Measurements from ENCODE around the gene NPR3.

DNA sequence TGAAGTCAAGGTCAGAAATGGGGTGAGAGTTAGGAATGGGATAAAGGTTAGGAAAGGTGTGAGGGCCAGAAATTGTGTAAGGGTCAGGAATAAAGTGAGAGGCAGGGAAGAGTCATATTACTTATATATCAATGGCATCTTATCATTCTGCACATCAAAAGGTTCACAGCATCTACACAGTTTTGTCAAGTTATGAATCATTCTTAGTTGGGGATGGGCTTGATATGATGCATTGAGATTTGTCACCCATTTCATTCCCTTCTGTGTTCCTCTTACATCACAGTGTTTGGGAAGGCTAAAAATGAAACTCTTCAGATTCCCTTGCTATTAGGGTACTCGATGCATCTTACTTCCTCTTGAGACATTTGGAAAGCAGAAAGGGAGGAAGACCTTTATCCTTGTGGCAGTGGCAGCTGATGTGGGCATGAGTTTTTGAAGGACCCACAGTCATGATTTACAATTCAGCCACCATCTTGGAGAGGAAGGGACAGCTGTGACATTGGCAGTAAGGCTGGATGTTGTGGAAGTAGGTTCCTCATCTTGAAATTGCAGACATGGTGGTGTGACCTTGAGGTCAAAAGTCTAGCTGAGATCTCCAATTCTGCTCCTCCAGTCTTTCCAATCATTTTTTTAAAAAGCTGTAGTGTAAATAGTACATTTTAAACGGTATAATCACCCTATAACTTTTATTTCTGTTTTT lies 24.2 kb upstream of the NPR3 start:
- TF ChIP-seq, protein P1, sequence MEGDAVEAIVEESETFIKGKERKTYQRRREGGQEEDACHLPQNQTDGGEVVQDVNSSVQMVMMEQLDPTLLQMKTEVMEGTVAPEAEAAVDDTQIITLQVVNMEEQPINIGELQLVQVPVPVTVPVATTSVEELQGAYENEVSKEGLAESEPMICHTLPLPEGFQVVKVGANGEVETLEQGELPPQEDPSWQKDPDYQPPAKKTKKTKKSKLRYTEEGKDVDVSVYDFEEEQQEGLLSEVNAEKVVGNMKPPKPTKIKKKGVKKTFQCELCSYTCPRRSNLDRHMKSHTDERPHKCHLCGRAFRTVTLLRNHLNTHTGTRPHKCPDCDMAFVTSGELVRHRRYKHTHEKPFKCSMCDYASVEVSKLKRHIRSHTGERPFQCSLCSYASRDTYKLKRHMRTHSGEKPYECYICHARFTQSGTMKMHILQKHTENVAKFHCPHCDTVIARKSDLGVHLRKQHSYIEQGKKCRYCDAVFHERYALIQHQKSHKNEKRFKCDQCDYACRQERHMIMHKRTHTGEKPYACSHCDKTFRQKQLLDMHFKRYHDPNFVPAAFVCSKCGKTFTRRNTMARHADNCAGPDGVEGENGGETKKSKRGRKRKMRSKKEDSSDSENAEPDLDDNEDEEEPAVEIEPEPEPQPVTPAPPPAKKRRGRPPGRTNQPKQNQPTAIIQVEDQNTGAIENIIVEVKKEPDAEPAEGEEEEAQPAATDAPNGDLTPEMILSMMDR (optimal IDR thresholded peaks at IDR 0.05 in 1 of 3, IDR thresholded peaks at IDR 0.05 in 1 of 3, conservative IDR thresholded peaks at IDR 0.05 in 1 of 3; ENCODE audit: extremely low read depth in 1 of 3, insufficient read depth in 2 of 3, low read length in 3 of 3): no peak
- TF ChIP-seq EZH2 (IDR thresholded peaks at IDR 0.05; ENCODE audit: low read length): no peak

Measured in keratinocyte (primary cell).